NCI-H345 treated with DMSO at 0.1 percent for 48 hours (cell line): ENCODE results near the gene ARHGAP9.
"Not testable (repeated sequence)": the region's sequence is repeated elsewhere in the genome, so short reads cannot be mapped to it uniquely, and the experiment has no call there.

ENCODE experiments used
- DNase-seq: peaks from one replicate; lab custom pipeline; 2025; ENCODE audit not compliant: unreplicated experiment; lab: John Stamatoyannopoulos, UW

The ARHGAP9 gene

GRCh38 chr12:57439762-57440266 is 39.9 kb downstream of the ARHGAP9 start:
- DNase-seq: no peak

DNA sequence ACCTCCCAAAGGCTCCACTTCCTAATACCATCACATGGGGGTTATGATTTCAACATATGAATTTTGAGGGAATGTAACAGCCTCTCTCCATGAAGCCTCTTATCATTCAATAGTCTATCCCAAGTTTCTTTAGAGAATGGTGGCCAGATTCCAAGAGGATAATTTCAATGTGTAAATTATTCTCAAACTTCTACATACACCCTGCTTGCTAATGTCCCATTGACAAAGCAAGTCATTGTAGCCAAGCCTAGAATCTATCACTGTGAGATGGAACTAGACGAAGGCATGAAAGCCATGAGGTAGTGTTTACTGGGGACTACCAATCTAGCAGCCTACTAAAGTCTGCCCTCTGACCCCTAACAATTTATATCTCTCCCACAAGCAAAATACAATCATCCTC is 41.3 kb downstream of the ARHGAP9 start:
- no peak for DNase-seq

DNA sequence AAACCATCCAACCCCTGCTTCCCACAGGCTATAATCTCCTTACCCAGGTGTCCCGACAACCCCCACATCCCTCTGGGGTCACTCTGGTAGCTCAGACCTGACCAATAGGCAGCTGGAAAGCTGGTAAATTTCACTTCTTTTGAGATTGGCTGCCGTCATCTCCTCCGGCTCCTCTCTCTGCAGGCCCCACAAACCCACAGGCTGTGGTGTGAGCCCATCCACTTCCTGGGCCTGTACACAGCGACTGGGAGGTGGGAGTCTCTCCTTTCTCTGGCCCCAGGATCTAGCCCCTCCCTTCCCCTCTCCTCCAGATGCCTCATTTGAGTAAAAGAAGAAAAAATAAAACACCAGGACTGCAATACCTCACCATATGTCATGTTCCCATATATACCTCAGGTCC is 44.4 kb downstream of the ARHGAP9 start:
- no peak for DNase-seq

DNA sequence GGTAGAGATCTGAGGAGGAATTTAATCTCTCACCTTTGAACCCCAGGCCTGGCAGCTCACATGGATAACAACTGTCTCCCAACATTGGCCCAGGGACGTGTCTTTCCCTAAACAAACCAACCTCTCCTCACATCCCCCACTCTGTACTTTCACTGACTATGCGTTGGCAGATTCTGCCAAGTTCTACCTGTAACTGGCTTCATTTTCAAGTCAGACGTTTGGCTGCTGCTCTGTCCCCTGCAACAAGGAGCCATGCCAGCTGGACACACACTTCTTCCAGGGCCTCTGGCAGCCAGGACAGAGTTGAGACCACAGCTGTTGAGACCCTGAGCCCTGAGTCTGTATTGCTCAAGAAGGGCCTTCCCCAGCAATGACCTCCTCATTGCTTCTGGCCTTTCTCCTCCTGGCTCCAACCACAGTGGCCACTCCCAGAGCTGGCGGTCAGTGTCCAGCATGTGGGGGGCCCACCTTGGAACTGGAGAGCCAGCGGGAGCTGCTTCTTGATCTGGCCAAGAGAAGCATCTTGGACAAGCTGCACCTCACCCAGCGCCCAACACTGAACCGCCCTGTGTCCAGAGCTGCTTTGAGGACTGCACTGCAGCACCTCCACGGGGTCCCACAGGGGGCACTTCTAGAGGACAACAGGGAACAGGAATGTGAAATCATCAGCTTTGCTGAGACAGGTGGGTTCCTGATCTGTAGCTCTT is 45.0 kb downstream of the ARHGAP9 start, which contains the start of gene INHBC:
Gene INHBC, plus strand, starts transcription at position 268 of the 707 bp plus-strand sequence. Its CDS starts 103 bp downstream, at position 371.
- no peak for DNase-seq

DNA sequence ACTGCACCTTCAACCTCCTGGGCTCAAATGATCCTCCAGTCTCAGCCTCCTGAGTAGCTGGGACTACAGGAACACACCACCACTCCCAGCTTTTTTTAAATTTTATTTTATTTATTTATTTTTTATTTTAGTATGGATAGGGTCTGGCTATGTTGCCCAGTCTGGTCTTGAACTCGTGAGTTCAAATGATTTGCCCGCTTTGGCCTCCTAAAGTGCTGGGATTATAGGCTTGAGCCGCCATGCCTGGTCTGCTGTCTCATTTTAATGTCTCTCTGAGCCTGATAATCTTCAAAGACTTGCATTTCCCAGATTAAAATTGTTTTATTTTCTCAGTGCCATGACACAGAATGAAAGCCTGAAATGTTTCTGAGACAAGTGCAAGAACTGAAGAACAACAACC is 46.3 kb downstream of the ARHGAP9 start:
- no peak for DNase-seq

GRCh38 chr12:57431654-57432188 is 47.9 kb downstream of the ARHGAP9 start:
- no peak for DNase-seq

- peak; percentile 93 for DNase-seq
Observed at GRCh38 chr12:57430931-57431566, 48.6 kb downstream of the ARHGAP9 start, which contains the start of gene R3HDM2. Gene R3HDM2 (minus strand): TSS chr12:57431043. CDS start chr12:57310428, 120,615 bp downstream.

- DNase-seq: peak; percentile 2
Observed at GRCh38 chr12:57430112-57430930, 49.3 kb downstream of the ARHGAP9 start.

DNA sequence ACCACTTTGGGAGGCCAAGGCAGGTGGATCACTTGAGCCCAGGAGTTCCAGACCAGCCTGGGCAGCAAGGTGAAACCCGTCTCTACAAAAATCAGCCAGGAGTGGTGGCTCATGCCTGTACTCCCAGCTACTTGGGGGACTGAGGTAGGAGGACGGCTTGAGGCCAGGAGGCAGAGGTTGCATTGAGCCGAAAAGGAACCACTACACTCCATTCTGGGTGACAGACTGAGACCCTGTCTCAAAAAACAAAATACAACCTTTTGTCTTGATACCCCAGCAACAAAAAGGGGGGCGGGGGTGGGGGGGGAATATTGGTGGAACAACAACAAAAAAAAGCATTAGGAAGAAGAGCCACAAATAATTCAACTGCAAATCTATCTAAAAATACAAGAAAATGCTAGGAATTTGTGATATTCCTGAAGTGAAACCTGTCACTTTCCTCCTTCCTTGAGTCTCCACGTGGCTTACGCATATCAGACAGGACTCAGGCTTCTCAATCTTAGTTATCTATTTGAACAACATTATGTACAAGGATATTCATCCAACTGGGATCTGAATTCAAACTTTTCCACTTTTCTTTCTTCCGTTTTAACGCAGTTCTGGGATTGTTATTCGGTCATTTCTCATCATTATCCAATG is 50.1 kb downstream of the ARHGAP9 start:
- no peak for DNase-seq

DNA sequence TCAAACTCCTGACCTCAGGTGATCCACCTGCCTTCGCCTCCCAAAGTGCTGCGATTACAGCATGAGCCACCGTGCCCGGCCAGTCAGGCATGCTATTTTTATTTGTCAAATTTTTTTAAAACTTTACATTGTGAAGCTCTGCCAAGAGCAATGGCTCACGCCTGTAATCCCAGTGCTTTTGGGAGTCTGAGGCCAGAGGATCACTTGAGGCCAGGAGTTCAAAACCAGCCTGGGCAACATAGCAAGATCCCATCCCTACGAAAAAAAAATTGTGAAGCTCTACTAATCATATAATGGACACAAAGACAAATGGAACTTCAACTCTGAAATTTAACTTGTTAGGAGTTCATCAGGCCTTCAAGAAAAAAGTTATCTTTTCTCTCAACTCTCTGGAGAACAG is 50.7 kb downstream of the ARHGAP9 start:
- DNase-seq: no peak

DNA sequence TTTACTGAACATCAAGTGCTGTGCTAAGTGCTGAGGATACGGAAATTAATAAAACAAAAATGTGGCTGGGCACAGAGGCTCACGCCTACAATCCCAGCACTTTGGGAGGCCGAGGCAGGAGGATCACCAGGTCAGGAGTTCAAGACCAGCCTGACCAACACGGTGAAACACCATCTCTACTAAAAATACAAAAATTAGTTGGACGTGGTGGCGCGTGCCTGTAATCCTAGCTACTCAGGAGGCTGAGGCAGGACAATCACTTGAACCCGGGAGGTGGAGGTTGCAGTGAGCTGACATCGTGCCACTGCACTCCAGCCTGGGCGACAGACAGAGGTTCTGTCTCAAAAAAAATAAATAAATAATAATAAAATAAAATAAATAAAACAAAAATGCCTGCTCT is 52.7 kb downstream of the ARHGAP9 start:
- DNase-seq: not testable (repeated sequence)
